ENCODE data around the gene ARID3C. TPM values are rescaled to one million over a fixed set of nuclear protein-coding genes. Genes with fewer than 3 reads are reported as not detected.

The ARID3C gene
- total RNA-seq, 2 experiments from 2014 or later = 0.26 TPM; not detected in 1

DNA sequence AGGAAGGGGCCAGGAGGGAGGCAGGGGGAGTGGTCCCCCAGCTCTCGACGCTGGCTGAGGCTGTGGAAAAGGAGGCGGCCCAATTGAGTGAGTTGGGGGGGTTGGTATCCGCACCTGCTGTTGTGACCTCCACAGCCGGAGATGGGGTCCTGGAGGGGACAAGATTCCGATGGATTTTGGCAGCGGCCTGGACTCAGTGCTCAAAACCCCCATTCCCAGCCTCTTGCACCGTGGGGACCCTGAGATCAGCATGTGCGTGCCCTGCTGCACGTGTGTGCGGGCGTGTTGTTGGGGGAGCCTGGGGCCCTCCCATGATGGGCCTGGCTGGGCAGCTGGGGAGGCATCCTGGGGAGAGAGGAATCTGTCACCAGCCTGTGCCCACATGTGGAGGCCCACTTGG is 54.3 kb downstream of the ARID3C start:
- peaks cover 36% of the 10 kb centered on the region for H3K27me3 Mint-ChIP-seq
- no peak overlapping the region for H3K4me3 Mint-ChIP-seq

DNA sequence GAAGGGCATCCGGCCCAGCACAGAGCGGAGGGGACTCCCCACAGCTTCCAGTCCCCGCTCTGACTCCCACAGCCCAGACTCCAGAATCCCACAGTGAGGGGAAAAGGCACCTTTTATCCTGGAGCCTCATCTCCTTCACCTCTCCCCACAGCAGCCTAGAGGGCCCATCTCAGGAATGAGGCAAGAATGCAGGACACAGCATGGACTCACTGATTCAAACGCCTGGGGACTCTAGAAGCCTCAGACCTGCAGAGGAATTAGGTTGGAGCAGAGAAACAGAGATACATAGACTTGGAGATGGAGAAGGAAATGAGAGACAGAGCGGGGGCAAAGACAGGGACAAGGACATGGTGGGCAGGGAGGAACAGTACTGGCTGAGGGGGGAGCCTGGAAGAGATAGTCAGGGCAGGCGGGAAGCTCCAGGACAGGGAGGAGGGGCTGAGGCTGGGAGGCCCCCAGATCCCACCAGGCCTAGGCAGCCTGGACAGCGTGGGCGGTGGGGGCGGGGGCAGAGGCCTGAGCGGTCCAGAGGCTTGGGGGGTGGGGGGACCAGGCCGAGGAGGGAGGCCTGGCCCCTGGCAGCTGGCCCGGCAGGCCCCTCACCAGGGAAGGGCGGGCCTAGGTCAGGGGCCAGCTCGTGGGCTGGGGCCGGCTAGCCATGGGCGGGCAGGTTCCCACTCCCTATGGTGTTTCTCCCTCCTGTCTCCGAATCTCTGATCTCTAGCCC is 55.1 kb downstream of the ARID3C start:
- Mint-ChIP-seq H3K4me1 (no peaks in the 10 kb centered on the region), H3K27me3 (peaks cover 30% of the 10 kb centered on the region), H3K27ac (no peak overlapping the region), H3K36me3 (no peaks in the 10 kb centered on the region), H3K9me3 (ENCODE audit: low read depth) (no peaks in the 10 kb centered on the region), H3K4me3 (no peak overlapping the region)
- no peak for DNase-seq
- CTCF ChIA-PET = interaction anchor here (1.4 to 2.2 kb wide), 2 partner anchors 17 to 30 kb away, joined by 3 to 5 read pairs; no protein-coding TSS in a partner anchor
- no peak for ATAC-seq

More for the DNA sequence above, 54.3 kb downstream of the ARID3C start:
- H3K27ac Mint-ChIP-seq = no peak overlapping the region
- H3K4me1 Mint-ChIP-seq = no peaks in the 10 kb centered on the region
- CTCF ChIA-PET = interaction anchor here (1.1 to 2.2 kb wide), 3 partner anchors 17 to 30 kb away, joined by 3 to 5 read pairs (median 3); no protein-coding TSS in a partner anchor
- DNase-seq = no peak
- no peak for ATAC-seq
- H3K9me3 Mint-ChIP-seq (ENCODE audit: low read depth) = no peaks in the 10 kb centered on the region
- no peaks in the 10 kb centered on the region for H3K36me3 Mint-ChIP-seq

DNA sequence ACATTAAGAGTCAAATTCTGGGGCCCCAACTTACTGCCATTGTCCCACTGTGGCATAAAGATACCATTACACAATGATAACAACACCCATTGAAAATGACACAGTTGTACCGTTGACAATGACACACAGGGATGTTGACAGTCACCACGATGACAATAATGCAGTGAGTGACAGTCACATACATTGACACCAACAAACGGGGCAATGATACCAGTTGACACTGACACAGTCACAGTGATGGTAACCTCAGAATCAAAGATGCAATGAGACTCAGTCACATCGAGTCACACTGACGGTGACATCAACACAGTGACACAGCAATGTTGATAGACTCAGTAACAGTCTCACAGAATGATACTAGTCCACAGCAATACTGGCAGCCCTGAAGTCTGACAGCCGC is 56.2 kb downstream of the ARID3C start:
- H3K27me3 Mint-ChIP-seq = peaks cover 26% of the 10 kb centered on the region
- CTCF ChIA-PET = no interaction called here
- no peaks in the 10 kb centered on the region for H3K9me3 Mint-ChIP-seq (ENCODE audit: low read depth)
- ATAC-seq (no peak), DNase-seq (no peak)
- H3K27ac Mint-ChIP-seq = no peak overlapping the region
- no peaks in the 10 kb centered on the region for H3K36me3 Mint-ChIP-seq
- no peaks in the 10 kb centered on the region for H3K4me1 Mint-ChIP-seq
- no peak overlapping the region for H3K4me3 Mint-ChIP-seq

DNA sequence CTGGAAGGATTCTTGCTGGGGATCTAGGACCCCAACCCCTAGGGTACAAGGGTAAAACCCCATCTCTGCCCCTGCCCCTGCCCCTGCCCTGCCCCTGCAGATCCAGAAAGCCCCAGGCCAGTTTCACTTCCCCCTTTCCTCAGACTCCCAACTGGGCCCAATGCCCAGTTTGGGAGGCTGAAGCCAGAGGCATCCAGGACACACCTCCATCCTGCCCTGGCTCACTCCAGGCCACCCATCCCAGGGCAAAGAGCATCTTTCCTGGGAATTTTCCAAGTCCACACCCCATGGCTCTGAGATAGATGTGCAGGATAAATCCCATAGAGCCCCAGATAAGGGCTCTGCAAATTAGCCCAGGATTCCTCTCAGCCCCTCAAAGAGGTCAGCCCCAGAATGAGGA is 56.8 kb downstream of the ARID3C start:
- Mint-ChIP-seq H3K4me1 (no peaks in the 10 kb centered on the region), H3K27ac (no peak overlapping the region), H3K27me3 (peaks cover 26% of the 10 kb centered on the region), H3K9me3 (ENCODE audit: low read depth) (no peaks in the 10 kb centered on the region), H3K4me3 (no peak overlapping the region), H3K36me3 (no peaks in the 10 kb centered on the region)
- ATAC-seq (no peak), DNase-seq (no peak)
- CTCF ChIA-PET = interaction anchor here (2.6 kb wide), 1 partner anchor 20 kb away, joined by 8 read pairs; no protein-coding TSS in a partner anchor

- Mint-ChIP-seq H3K36me3 (no peaks in the 10 kb centered on the region), H3K27me3 (peaks cover 22% of the 10 kb centered on the region), H3K9me3 (ENCODE audit: low read depth) (no peaks in the 10 kb centered on the region), H3K4me1 (no peaks in the 10 kb centered on the region), H3K27ac (no peak overlapping the region), H3K4me3 (no peak overlapping the region)
- ATAC-seq (no peak), DNase-seq (no peak)
- CTCF ChIA-PET = interaction anchor here (2.6 kb wide), 1 partner anchor 20 kb away, joined by 8 read pairs; no protein-coding TSS in a partner anchor
These were observed 57.4 kb downstream of the ARID3C start for GRCh38 chr9:34571481-34571810.

Other genes starting within 250 kb of the ARID3C start
- gene FAM219A, start 170.5 kb downstream of the ARID3C start, total RNA-seq = 10 to 100 TPM in 1 of 2 experiments, 1 to 10 TPM in 1; 7.9 to 13.8 TPM
- not detected for gene DNAI1, start 170.3 kb downstream of the ARID3C start, total RNA-seq
- gene ENHO, start 106.1 kb downstream of the ARID3C start, total RNA-seq = not detected
- gene CNTFR, start 39.3 kb downstream of the ARID3C start, total RNA-seq = not detected
- gene RPP25L, start 17.0 kb downstream of the ARID3C start, total RNA-seq = 10 to 100 TPM; 27.2 to 27.8 TPM
- 100 to 1,000 TPM; 106 to 120 TPM for gene DCTN3, start 8.6 kb downstream of the ARID3C start, total RNA-seq
- gene SIGMAR1, start 8.7 kb upstream of the ARID3C start, total RNA-seq = 10 to 100 TPM; 66.1 to 82.1 TPM
- 10 to 100 TPM; 61.0 to 71.3 TPM for gene GALT, start 17.6 kb upstream of the ARID3C start, total RNA-seq
- gene IL11RA, start 23.1 kb upstream of the ARID3C start, total RNA-seq = 10 to 100 TPM; 26.5 to 26.7 TPM
- not detected for gene CCL27, start 33.6 kb upstream of the ARID3C start, total RNA-seq
- gene CCL19, start 62.2 kb upstream of the ARID3C start, total RNA-seq = not detected
- not detected for gene CCL21, start 81.1 kb upstream of the ARID3C start, total RNA-seq

Measured in activated CD8-positive, alpha-beta memory T cell treated with anti-CD3 and anti-CD28 coated beads, Interleukin-2, amount 10 ng/mL, durations not matched to agents 7 days and 5 days (primary cell).